K562 (cell line): ENCODE data around the gene SLC29A2. TPM values are rescaled to one million over a fixed set of nuclear protein-coding genes. Genes with fewer than 3 reads are reported as not detected.

Source experiments
- CTCFL ChIP-seq: IDR thresholded peaks from 2 replicates; pipeline ENCODE4 v1.6.1; 2011; ENCODE audit warnings: borderline replicate concordance, low read depth, mild to moderate bottlenecking, moderate library complexity, low read length; ENCODE audit not compliant: insufficient read depth, poor library complexity, severe bottlenecking
- DLX4 ChIP-seq: fragments of 250-450 bp; sonication (Bioruptor Pico); IDR thresholded peaks from 2 replicates; pipeline ENCODE4 v1.6.1; 2021; ENCODE audit warnings: mild to moderate bottlenecking
- ZBTB49 ChIP-seq: sonication (generic); formaldehyde crosslinking; IDR thresholded peaks from 2 replicates; pipeline ENCODE4 v1.8.0; 2022; ENCODE audit warnings: missing genetic modification reagents, mild to moderate bottlenecking, borderline replicate concordance
- ZNF274 ChIP-seq: IDR thresholded peaks from 2 replicates; pipeline ENCODE4 v1.6.1; 2011; ENCODE audit warnings: low read depth, mild to moderate bottlenecking, low read length, moderate library complexity, borderline replicate concordance
- ZNF280B ChIP-seq: fragments of 250-450 bp; sonication (Bioruptor Pico); IDR thresholded peaks from 2 replicates; pipeline ENCODE4 v1.5.1; 2021; ENCODE audit warnings: mild to moderate bottlenecking
- polyA plus RNA-seq, 8 experiments: library from polyadenylated mRNA; depleted of rRNA in 4 of 8; stranded (reverse) in 5 of 8; unstranded in 3 of 8; fragments of >200 nt; fragmentation: Nextera tagmentation in 2 of 8; fragmentation: Illumina TruSeq in 1 of 8; extraction: Ambion mirVana in 2 of 8; extraction: Trizol in 1 of 8; gene quantifications; 2 replicates each; pipeline versions ENCODE4 v1.2.1 to v1.2.3, GENCODE V29; 2011 to 2014; ENCODE audit warnings: inconsistent platforms in 1 of 8, missing spikeins in 1 of 8
- total RNA-seq, 7 experiments: library from RNA; depleted of rRNA in 6 of 7; stranded (reverse); fragments of >200 nt in 6 of 7; fragmentation: Illumina TruSeq in 2 of 7; extraction: Trizol in 2 of 7; gene quantifications; 2 replicates each; pipeline versions ENCODE4 v1.2.1 to v1.2.3, GENCODE V29; 2011 to 2021; ENCODE audit warnings: low replicate concordance in 1 of 7

Gene SLC29A2
- total and polyA plus RNA-seq, 9 of the 15 experiments (the other 6 are each of a cell fraction or from before 2014, with no cell fraction given), result 2.4 to 48.6 (median 14.2) TPM

- TF ChIP-seq ZBTB49, result no peak
- no peak for TF ChIP-seq DLX4 (CRISPR knock-in tag)
- no peak for TF ChIP-seq CTCFL
- TF ChIP-seq ZNF280B (CRISPR knock-in tag), result no peak
- TF ChIP-seq ZNF274, result no peak
These were observed 53.0 kb downstream of the SLC29A2 start (continued) for GRCh38 chr11:66318600-66318970.
